LNCaP clone FGC (cell line): ENCODE data around the gene NARS2.

Source experiments
- DNase-seq: peaks from one replicate; pipeline ENCODE4 v3.0.0-alpha.2; 2011; ENCODE audit warnings: low read depth
- H3K4me3 ChIP-seq: 2 replicates; pipeline ENCODE4 v1.5.1; 2011; ENCODE audit warnings: mild to moderate bottlenecking, low read depth, low read length, control low read depth
- TF ChIP-seq, protein P1 (sequence below): IDR thresholded peaks from 2 replicates; pipeline ENCODE4 v1.5.1; 2012; ENCODE audit warnings: mild to moderate bottlenecking; ENCODE audit not compliant: control insufficient read depth, insufficient read depth; ENCODE audit errors: extremely low read depth

The NARS2 gene

DNA sequence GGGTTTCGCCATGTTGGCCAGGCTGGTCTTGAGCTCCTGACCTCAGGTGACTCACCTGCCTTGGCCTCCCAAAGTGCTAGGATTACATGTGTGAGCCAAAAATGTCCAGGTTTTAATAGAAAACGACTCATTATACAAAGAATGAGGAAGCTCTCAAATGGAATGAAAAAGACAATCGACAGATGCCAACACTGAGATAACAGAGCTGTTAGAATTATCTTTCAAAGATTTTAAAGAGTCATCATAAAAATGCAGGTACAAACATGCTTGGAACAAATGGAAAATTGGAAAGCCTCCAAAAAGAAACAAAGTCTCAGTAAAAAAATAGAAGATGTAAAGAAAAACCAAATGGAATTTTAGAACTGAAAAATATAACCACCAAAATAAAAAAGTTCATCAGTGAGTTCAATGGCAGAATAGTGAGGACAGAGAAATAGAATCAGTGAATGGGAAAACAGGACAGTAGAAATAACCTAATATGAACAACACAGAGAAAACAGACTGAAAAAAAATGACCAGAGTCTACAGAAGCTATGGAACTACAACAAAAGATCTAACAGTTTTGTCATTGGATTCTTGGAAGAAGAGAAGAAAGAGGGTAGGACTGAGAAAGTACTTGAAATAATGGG lies 168.0 kb downstream of the NARS2 start:
- TF ChIP-seq, protein P1, sequence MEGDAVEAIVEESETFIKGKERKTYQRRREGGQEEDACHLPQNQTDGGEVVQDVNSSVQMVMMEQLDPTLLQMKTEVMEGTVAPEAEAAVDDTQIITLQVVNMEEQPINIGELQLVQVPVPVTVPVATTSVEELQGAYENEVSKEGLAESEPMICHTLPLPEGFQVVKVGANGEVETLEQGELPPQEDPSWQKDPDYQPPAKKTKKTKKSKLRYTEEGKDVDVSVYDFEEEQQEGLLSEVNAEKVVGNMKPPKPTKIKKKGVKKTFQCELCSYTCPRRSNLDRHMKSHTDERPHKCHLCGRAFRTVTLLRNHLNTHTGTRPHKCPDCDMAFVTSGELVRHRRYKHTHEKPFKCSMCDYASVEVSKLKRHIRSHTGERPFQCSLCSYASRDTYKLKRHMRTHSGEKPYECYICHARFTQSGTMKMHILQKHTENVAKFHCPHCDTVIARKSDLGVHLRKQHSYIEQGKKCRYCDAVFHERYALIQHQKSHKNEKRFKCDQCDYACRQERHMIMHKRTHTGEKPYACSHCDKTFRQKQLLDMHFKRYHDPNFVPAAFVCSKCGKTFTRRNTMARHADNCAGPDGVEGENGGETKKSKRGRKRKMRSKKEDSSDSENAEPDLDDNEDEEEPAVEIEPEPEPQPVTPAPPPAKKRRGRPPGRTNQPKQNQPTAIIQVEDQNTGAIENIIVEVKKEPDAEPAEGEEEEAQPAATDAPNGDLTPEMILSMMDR, result no peak
- DNase-seq, result no peak
- H3K4me3 ChIP-seq, result no peak overlapping the region

DNA sequence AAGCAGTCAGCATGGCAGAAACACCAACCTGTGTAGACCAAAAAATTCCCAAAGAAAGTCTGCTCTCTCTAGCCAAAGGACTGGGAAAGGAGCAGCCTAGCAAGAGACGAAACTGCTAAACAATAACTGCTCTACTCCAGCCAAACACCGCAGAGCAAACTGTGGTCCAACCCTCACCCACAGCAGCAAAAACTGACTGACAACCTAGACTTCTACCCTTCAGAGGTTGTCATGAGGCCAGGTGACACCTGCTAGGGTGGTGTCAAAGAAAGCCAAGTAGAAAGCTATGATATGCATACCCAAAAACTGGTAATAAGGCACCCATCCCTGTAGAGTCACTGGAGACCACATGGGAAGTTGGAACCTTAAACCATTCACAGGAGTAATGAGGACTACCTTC lies 168.9 kb downstream of the NARS2 start:
- no peak for DNase-seq
- no peak overlapping the region for H3K4me3 ChIP-seq
- TF ChIP-seq, protein P1, result no peak

DNA sequence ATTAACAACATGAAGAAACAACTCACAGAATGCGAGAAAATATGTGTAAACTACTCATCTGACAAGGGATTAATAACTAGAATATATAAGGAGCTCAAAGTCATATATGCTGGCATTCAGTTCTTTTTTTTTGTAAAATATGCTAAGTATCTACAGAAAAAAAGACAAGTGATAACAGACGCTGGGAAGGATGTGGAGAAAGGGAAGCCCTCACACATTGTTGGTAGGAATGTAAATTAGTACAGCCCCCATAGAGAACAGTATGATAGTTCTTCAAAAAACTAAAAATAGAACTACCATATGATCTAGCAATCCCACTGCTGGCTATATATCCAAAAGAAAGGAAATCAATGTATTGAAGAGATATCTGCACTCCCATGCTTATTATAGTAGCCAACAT lies 170.9 kb downstream of the NARS2 start:
- H3K4me3 ChIP-seq, result no peak overlapping the region
- no peak for DNase-seq
- TF ChIP-seq, protein P1, result no peak

DNA sequence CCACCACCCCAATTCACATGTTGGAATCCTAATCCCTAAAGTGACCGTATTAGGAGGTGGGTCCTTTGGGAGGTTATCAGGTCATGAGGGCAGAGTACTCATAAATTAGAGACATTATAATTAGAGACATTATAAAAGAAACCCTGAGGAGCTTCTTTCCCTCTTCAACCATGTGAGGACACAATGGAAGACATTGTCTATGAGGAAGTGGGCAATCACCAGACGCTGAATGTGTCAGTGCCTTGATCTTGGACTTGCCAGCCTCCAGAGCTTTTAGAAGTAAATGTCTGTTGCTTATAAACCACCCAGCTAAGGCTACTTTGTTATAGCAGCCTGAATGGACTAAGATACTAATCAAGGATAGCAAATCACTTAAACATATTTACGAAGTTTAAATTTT lies 171.8 kb downstream of the NARS2 start:
- H3K4me3 ChIP-seq, result no peak overlapping the region
- TF ChIP-seq, protein P1, result no peak
- no peak for DNase-seq

DNA sequence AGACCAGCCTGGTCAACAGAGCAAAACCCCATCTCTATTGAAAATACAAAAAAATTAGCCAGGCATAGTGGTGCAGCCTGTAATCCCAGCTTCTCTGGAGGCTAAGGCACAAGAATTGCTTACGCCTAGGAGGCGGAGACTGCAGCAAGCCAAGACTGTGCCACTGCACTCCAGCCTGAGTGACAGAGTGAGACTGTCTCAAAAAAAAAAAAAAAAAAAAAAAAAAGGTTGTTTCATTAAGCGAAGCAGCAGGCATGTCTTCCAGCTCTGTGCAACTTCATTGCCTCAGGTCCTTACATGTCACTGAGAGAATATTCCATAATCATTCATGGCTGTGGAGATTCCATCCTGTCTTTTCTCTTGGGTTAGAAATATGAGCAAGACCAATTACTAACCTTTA lies 174.0 kb downstream of the NARS2 start:
- TF ChIP-seq, protein P1, result no peak
- no peak overlapping the region for H3K4me3 ChIP-seq
- no peak for DNase-seq

DNA sequence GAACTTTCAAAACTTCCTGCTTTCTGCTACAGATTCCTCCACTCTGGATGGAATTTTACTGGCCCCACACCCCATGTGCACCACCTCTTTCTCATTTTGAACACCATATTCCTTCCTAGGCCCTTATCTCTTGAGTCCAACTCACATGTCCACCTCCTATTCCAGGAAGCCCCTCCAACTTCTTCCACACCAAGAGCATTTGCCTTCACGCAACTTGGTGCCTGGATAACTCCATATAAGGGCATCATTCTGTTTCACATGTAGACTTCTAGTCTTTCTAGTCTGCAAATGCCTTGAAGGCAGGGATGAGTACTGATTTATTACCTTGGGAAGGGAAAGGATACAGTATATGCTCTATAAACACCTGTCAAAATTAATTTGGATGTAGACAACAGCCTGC lies 174.5 kb downstream of the NARS2 start:
- H3K4me3 ChIP-seq, result no peak overlapping the region
- TF ChIP-seq, protein P1, result no peak
- no peak for DNase-seq

DNA sequence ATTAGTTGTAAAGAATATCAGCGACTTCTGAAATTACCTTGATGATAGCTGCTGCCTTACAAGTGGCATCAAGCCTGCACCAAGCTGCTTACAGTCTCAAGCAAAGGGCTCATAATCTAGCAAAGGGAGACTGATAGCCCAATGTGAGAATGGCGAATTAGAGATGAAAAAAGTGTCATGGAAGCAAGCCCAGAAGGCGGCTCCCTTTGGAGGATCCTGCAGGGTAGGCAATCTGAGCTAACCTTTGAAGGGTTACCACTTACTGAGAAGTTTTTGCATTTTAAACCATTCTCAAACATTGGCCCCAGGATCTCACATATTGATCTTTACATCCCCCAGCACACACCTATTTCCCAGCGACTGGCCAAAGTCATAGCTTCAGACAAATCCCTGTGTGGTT lies 175.5 kb downstream of the NARS2 start:
- TF ChIP-seq, protein P1, result no peak
- no peak overlapping the region for H3K4me3 ChIP-seq
- no peak for DNase-seq
